ENCODE data around the gene ARL4A. TPM values are rescaled to one million over a fixed set of nuclear protein-coding genes. Genes with fewer than 3 reads are reported as not detected.

Gene ARL4A
- total RNA-seq, 1 experiment from 2014 or later = 39.4 TPM

DNA sequence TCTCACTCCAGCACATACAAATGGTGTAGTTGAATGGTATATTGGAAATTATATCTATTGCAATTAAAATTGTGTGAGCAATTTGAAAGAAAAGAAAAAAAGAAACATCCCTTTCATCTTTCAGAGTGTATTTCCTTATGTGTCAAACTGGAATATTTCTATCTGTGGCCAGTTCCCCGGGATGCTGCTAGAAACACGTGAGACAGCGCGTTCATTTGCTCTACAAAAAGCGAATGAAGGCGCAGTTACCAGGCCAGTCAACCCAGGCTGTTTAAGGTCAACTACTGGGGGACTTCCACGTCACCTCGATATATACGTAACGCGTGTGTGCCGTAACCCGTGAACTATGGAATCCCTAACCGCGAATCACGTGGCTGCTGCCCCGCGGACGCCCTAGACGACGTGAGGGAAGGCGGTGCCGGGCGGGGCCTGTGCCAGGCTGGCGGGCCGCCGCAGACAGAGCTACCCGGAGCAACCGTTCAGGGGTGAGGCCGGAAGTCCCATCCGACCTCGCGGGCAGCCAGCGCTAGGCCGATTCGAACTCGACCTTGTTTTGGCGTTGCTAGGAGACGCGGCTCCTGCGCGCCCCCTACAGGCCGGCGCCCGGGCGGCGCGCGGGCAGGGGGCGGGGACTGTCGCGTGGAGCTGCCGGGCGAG lies 1.1 kb upstream of the ARL4A start:
- Histone ChIP-seq H3K27me3 (ENCODE audit: insufficient read depth, low read length) (no peaks in the 10 kb centered on the region), H3K9ac (ENCODE audit: extremely low read depth, insufficient read length, low read length) (peak overlapping the region; percentile 12), H4K91ac (ENCODE audit: insufficient read length, low read depth, low read length) (no peak overlapping the region), H2BK120ac (ENCODE audit: low read depth, low read length, poor library complexity, severe bottlenecking) (no peak overlapping the region), H2BK20ac (ENCODE audit: low read depth, low read length, poor library complexity, severe bottlenecking) (no peak overlapping the region), H3K18ac (ENCODE audit: insufficient read length, low read depth, low read length) (peak overlapping the region; percentile 55), H3K56ac (ENCODE audit: insufficient read length, low read depth, low read length) (no peak overlapping the region), H3K23me2 (ENCODE audit: insufficient read length, low read depth, low read length, poor library complexity, severe bottlenecking) (peaks cover 6% of the 10 kb centered on the region), H2AK5ac (ENCODE audit: insufficient read length, low read length) (no peak overlapping the region), H3K79me1 (ENCODE audit: insufficient read depth, low read depth, low read length, poor library complexity, severe bottlenecking) (no peaks in the 10 kb centered on the region), H3T11ph (ENCODE audit: low read length) (no peak overlapping the region), H3K14ac (ENCODE audit: insufficient read depth, low read length) (peak overlapping the region; percentile 14; the same call in 1 of the 2 replicates), H4K5ac (ENCODE audit: insufficient read length, low read depth, low read length) (no peak overlapping the region), H2BK5ac (ENCODE audit: insufficient read length, low read length) (no peak overlapping the region), H3K27ac (ENCODE audit: insufficient read length, low read depth, low read length) (no peak overlapping the region), H3K9me3 (ENCODE audit: control insufficient read depth, low read depth, low read length) (no peaks in the 10 kb centered on the region), H2BK12ac (ENCODE audit: insufficient read length, low read depth, low read length) (no peak overlapping the region), H3K4me2 (ENCODE audit: insufficient read depth, insufficient read length, low read length) (peak overlapping the region; percentile 96), H3K4me1 (ENCODE audit: insufficient read depth, low read length) (no peaks in the 10 kb centered on the region; the same call in 1 of the 2 replicates), H3K23ac (ENCODE audit: insufficient read length, low read depth, low read length) (no peak overlapping the region), H3K4ac (ENCODE audit: low read depth, low read length) (no peak overlapping the region), H3K79me2 (ENCODE audit: insufficient read depth, low read length) (peaks cover 15% of the 10 kb centered on the region; the same call in 1 of the 2 replicates), H2BK15ac (ENCODE audit: low read depth, low read length) (no peak overlapping the region), H4K8ac (replicated peaks; ENCODE audit: insufficient read length, low read depth, low read length) (no peak overlapping the region), H4K20me1 (ENCODE audit: control insufficient read depth, insufficient read depth, insufficient read length) (no peaks in the 10 kb centered on the region), H2AFZ (ENCODE audit: low read length) (no peak overlapping the region)
- peak; percentile 98 for DNase-seq
- peaks cover 34 to 43% of the 10 kb centered on the region in 2 experiments for H3K4me1 Mint-ChIP-seq
- peak overlapping the region; percentile 83 to 97 for H3K4me3 Mint-ChIP-seq
- H3K9me3 Mint-ChIP-seq = no peaks in the 10 kb centered on the region
- no CpG with 5 or more reads among the region's 54 CpGs for WGBS (ENCODE audit: extremely low coverage, insufficient read length, low lambda C conversion rate)
- peak overlapping the region; percentile 81 to 97 (median 97); a peak in 3 of 7 replicates for H3K27ac Mint-ChIP-seq
- H3K36me3 Mint-ChIP-seq (ENCODE audit: insufficient read depth in 1 of 3, low read depth in 3 of 3) = peaks cover 0 to 9% (median 4%) of the 10 kb centered on the region in 3 experiments; a peak in 5 of 7 replicates
- no peak; the same call in none of the 3 replicates for TF ChIP-seq CTCF (conservative IDR thresholded peaks at IDR 0.05)
- no peaks in the 10 kb centered on the region; the same call in 1 of the 2 replicates for H3K27me3 Mint-ChIP-seq (ENCODE audit: low read depth)

Data from H9 (cell line).